Brain microvascular endothelial cell (primary cell): Measurements from ENCODE around the gene TMEM184B.

ENCODE experiments used
- DNase-seq: peaks from one replicate; pipeline ENCODE4 v3.0.0-alpha.2; 2020
- H3K27ac ChIP-seq: fragments of 250-450 bp; sonication (Bioruptor Pico); 2 replicates; pipeline ENCODE4 v1.5.1; 2020; ENCODE audit warnings: mild to moderate bottlenecking, moderate library complexity
- H3K27me3 ChIP-seq: fragments of 250-450 bp; sonication (Bioruptor Pico); replicated peaks from 2 replicates; pipeline ENCODE4 v1.5.1; 2020; ENCODE audit warnings: mild to moderate bottlenecking
- H3K36me3 ChIP-seq: fragments of 250-450 bp; sonication (Bioruptor Pico); replicated peaks from 2 replicates; pipeline ENCODE4 v1.5.1; 2020; ENCODE audit warnings: mild to moderate bottlenecking
- H3K4me3 ChIP-seq: 2 replicates; pipeline ENCODE4 v1.5.1; 2011; ENCODE audit warnings: low read depth, mild to moderate bottlenecking, control low read depth, low read length, moderate library complexity
- CTCF ChIP-seq: IDR thresholded peaks from 2 replicates; pipeline ENCODE4 v1.5.1; 2011; ENCODE audit warnings: low read depth, mild to moderate bottlenecking, moderate library complexity, low read length, control low read depth, inconsistent platforms; ENCODE audit errors: missing control alignments
- in situ Hi-C: cut with HindIII; loops from 2 replicates; pipeline ENCODE4 v1.10.0; 2017; ENCODE audit warnings: low sequenced_read_pairs, low pct_ligation_motif_present

The TMEM184B gene

GRCh38 chr22:38211556-38211955, 61.3 kb downstream of the TMEM184B start:
- no peak for DNase-seq
- no peak overlapping the region for H3K4me3 ChIP-seq
- no peaks in the 10 kb centered on the region for H3K27me3 ChIP-seq
- in situ Hi-C loops, result no loop called here
- H3K36me3 ChIP-seq, result peaks cover 16% of the 10 kb centered on the region
- no peak overlapping the region for H3K27ac ChIP-seq
- no peak for TF ChIP-seq CTCF

- TF ChIP-seq CTCF, result no peak
- Histone ChIP-seq H3K27me3 (no peaks in the 10 kb centered on the region), H3K4me3 (no peak overlapping the region), H3K36me3 (peaks cover 5% of the 10 kb centered on the region), H3K27ac (no peak overlapping the region)
- in situ Hi-C loops, result no loop called here
- no peak for DNase-seq
Observed at GRCh38 chr22:38208551-38208968, 64.2 kb downstream of the TMEM184B start.

- Histone ChIP-seq H3K4me3 (no peak overlapping the region), H3K27me3 (no peaks in the 10 kb centered on the region), H3K27ac (no peak overlapping the region), H3K36me3 (peaks cover 5% of the 10 kb centered on the region)
- in situ Hi-C loops, result no loop called here
- no peak for TF ChIP-seq CTCF
- no peak for DNase-seq
Observed at GRCh38 chr22:38207898-38208432, 64.8 kb downstream of the TMEM184B start.

GRCh38 chr22:38205261-38206128, 67.3 kb downstream of the TMEM184B start:
- no peak for TF ChIP-seq CTCF
- H3K4me3 ChIP-seq, result no peak overlapping the region
- H3K36me3 ChIP-seq, result peaks cover 5% of the 10 kb centered on the region
- peak overlapping the region; percentile 99 for H3K27ac ChIP-seq
- peak; percentile 78 for DNase-seq
- in situ Hi-C loops, result no loop called here
- no peaks in the 10 kb centered on the region for H3K27me3 ChIP-seq

- H3K36me3 ChIP-seq, result peaks cover 5% of the 10 kb centered on the region
- no peaks in the 10 kb centered on the region for H3K27me3 ChIP-seq
- in situ Hi-C loops, result no loop called here
- no peak for TF ChIP-seq CTCF
- DNase-seq, result no peak
- H3K27ac ChIP-seq, result peak overlapping the region; percentile 99
- no peak overlapping the region for H3K4me3 ChIP-seq
Observed at GRCh38 chr22:38204784-38205183, 68.0 kb downstream of the TMEM184B start.
